SU-DHL-6 (cell line): ENCODE measurements around the gene GSK3B.

Experiments
- H2AFZ ChIP-seq: fragments of 200-600 bp; sonication (generic); 2 replicates; pipeline ENCODE4 v1.6.1; 2014; ENCODE audit warnings: low read depth, mild to moderate bottlenecking, moderate library complexity, mixed read lengths, antibody characterized with exemption, low read length; ENCODE audit not compliant: severe bottlenecking
- H3F3A ChIP-seq: fragments of 200-600 bp; shearing (Covaris generic); 2 replicates; pipeline ENCODE4 v1.6.0; 2016; ENCODE audit warnings: antibody characterized with exemption, mild to moderate bottlenecking; ENCODE audit not compliant: insufficient read depth
- H3K27ac ChIP-seq: fragments of 200-600 bp; sonication (generic); 2 replicates; pipeline ENCODE4 v1.5.1; 2016; ENCODE audit warnings: low read depth, mild to moderate bottlenecking, low read length, moderate library complexity, mixed read lengths
- H3K27me3 ChIP-seq: fragments of 200-600 bp; sonication (generic), shearing (Covaris generic); 2 replicates; pipeline ENCODE4 v1.6.0; 2014; ENCODE audit warnings: mild to moderate bottlenecking, low read length
- H3K36me3 ChIP-seq: fragments of 200-600 bp; sonication (generic); 2 replicates; pipeline ENCODE4 v1.6.1; 2014; ENCODE audit warnings: mild to moderate bottlenecking, low read length, mixed read lengths
- H3K4me2 ChIP-seq: fragments of 300-600, 200-600 bp; shearing (Covaris generic), sonication (generic); 2 replicates; pipeline ENCODE4 v1.6.0; 2014; ENCODE audit warnings: low read length, low read depth, mild to moderate bottlenecking; ENCODE audit not compliant: poor library complexity, severe bottlenecking
- H3K4me3 ChIP-seq: fragments of 200-600 bp; sonication (generic); 2 replicates; pipeline ENCODE4 v1.5.1; 2014; ENCODE audit warnings: antibody characterized with exemption, low read length, mild to moderate bottlenecking, mixed read lengths; ENCODE audit not compliant: insufficient read depth, poor library complexity, severe bottlenecking
- H3K79me2 ChIP-seq: fragments of 200-600 bp; sonication (generic); 2 replicates; pipeline ENCODE4 v1.6.1; 2014; ENCODE audit warnings: mild to moderate bottlenecking, low read length, moderate library complexity; ENCODE audit not compliant: insufficient read depth
- H3K9ac ChIP-seq: fragments of 200-600 bp; sonication (generic); 2 replicates; pipeline ENCODE4 v1.7.0; 2014; ENCODE audit warnings: mild to moderate bottlenecking, low read length
- H3K9me2 ChIP-seq: fragments of 200-600 bp; sonication (generic); replicated peaks from 2 replicates; pipeline ENCODE4 v1.6.1; 2014; ENCODE audit warnings: low read length; ENCODE audit not compliant: insufficient read depth
- H3K9me3 ChIP-seq: fragments of 200-600 bp; sonication (generic); 2 replicates; pipeline ENCODE4 v1.6.1; 2014; ENCODE audit warnings: low read length, mixed read lengths; ENCODE audit not compliant: insufficient read depth
- H4K20me1 ChIP-seq: fragments of 200-600 bp; sonication (generic); 2 replicates; pipeline ENCODE4 v1.6.1; 2014; ENCODE audit warnings: low read depth, mild to moderate bottlenecking, antibody characterized with exemption, low read length, moderate library complexity, mixed read lengths
- EZH2phosphoT487 ChIP-seq: fragments of 200-600 bp; sonication (generic), shearing (Covaris generic); conservative IDR thresholded peaks from 2 replicates; pipeline ENCODE4 v1.6.1; 2018; ENCODE audit warnings: mild to moderate bottlenecking, antibody characterized with exemption, low read length, moderate library complexity, mixed read lengths
- TF ChIP-seq, protein P1 (sequence below): fragments of 200-600 bp; sonication (generic); IDR thresholded peaks from one replicate; pipeline ENCODE4 v1.5.1; 2017; ENCODE audit warnings: antibody characterized with exemption, mild to moderate bottlenecking, low read length, moderate library complexity; ENCODE audit not compliant: insufficient read depth, poor library complexity, severe bottlenecking

The GSK3B gene

DNA sequence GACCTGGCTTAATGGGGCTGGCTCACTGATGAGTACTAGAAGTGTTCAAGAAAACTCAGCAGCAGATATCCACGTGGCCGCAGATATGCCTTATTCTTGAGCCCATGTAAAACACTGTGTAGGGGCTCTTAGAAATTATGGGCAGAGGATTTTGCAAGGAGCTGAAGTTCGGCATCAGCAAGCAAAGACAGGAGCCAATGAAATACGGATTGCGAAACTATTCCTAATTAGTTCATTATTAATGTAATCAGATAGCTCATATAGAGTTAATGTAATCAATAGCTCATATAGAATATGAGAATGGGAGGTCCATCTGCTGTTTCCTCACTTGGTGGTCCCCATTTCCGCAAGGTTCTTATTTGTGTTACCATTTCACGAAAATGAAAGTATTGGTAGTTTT, 9.0 kb upstream of the GSK3B start:
- no peaks in the 10 kb centered on the region for H3K9me3 ChIP-seq

GRCh38 chr3:120102674-120103073, 8.4 kb upstream of the GSK3B start:
- H3K4me3 ChIP-seq = no peak overlapping the region
- H3K9ac ChIP-seq = no peak overlapping the region
- H3K9me3 ChIP-seq = no peaks in the 10 kb centered on the region
- no peaks in the 10 kb centered on the region for H3K9me2 ChIP-seq
- no peaks in the 10 kb centered on the region for H3F3A ChIP-seq
- H3K27me3 ChIP-seq = no peaks in the 10 kb centered on the region
- TF ChIP-seq EZH2phosphoT487 = no peak
- TF ChIP-seq, protein P1, sequence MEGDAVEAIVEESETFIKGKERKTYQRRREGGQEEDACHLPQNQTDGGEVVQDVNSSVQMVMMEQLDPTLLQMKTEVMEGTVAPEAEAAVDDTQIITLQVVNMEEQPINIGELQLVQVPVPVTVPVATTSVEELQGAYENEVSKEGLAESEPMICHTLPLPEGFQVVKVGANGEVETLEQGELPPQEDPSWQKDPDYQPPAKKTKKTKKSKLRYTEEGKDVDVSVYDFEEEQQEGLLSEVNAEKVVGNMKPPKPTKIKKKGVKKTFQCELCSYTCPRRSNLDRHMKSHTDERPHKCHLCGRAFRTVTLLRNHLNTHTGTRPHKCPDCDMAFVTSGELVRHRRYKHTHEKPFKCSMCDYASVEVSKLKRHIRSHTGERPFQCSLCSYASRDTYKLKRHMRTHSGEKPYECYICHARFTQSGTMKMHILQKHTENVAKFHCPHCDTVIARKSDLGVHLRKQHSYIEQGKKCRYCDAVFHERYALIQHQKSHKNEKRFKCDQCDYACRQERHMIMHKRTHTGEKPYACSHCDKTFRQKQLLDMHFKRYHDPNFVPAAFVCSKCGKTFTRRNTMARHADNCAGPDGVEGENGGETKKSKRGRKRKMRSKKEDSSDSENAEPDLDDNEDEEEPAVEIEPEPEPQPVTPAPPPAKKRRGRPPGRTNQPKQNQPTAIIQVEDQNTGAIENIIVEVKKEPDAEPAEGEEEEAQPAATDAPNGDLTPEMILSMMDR = no peak
- H3K27ac ChIP-seq = no peak overlapping the region
- H3K36me3 ChIP-seq = 0 out of 2 replicates have a peak, but pooled peaks cover 2% of the 10 kb centered on the region
- no peak overlapping the region for H2AFZ ChIP-seq
- H4K20me1 ChIP-seq = no peaks in the 10 kb centered on the region
- no peak overlapping the region for H3K4me2 ChIP-seq
- 0 out of 2 replicates have a peak, but pooled peaks cover 3% of the 10 kb centered on the region for H3K79me2 ChIP-seq

More for the DNA sequence above, 9.0 kb upstream of the GSK3B start:
- H2AFZ ChIP-seq = no peak overlapping the region
- H3K27me3 ChIP-seq = no peaks in the 10 kb centered on the region
- no peak overlapping the region for H3K9ac ChIP-seq
- H4K20me1 ChIP-seq = no peaks in the 10 kb centered on the region
- H3K4me2 ChIP-seq = no peak overlapping the region
- no peaks in the 10 kb centered on the region for H3F3A ChIP-seq
- H3K27ac ChIP-seq = no peak overlapping the region
- H3K9me2 ChIP-seq = no peaks in the 10 kb centered on the region
- H3K36me3 ChIP-seq = no peaks in the 10 kb centered on the region
- no peak overlapping the region for H3K4me3 ChIP-seq
- H3K79me2 ChIP-seq = no peaks in the 10 kb centered on the region
- TF ChIP-seq, protein P1 = no peak
- no peak for TF ChIP-seq EZH2phosphoT487

DNA sequence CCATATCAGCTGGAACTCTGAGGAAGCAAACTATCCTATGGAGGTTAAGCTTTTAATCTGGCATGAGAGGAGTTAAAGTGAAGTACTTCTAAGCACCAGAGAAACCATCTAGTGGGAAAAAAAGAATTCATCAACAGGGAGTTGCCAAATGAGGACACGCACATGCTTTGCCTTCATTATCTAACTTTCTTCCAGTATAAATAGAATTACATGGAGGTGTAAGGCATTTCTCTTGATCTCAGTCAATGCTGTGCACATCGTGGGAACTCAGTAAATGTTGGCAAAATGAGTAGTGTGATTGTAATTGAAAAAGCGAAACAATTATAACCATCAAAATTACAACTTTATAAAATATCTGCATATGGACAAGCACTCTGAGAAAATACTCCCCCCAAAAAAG, 8.0 kb upstream of the GSK3B start:
- Histone ChIP-seq H3K9ac (no peak overlapping the region), H3K79me2 (0 out of 2 replicates have a peak, but pooled peaks cover 3% of the 10 kb centered on the region), H3K36me3 (0 out of 2 replicates have a peak, but pooled peaks cover 2% of the 10 kb centered on the region), H3K4me2 (no peak overlapping the region), H3K27me3 (no peaks in the 10 kb centered on the region), H3K4me3 (no peak overlapping the region), H3K9me2 (no peaks in the 10 kb centered on the region), H3F3A (no peaks in the 10 kb centered on the region), H4K20me1 (no peaks in the 10 kb centered on the region), H3K27ac (no peak overlapping the region), H3K9me3 (no peaks in the 10 kb centered on the region), H2AFZ (no peak overlapping the region)
- TF ChIP-seq EZH2phosphoT487 = no peak
- TF ChIP-seq, protein P1 = no peak
